ENCODE results near the gene MAPK14.
A peak's percentile ranks its signal among the peaks of the same experiment; 100 is the strongest.

The MAPK14 gene

GRCh38 chr6:36038120-36038876, 10.7 kb downstream of the MAPK14 start:
- DNase-seq, result peak; percentile 41

- DNase-seq, result no peak
Observed at GRCh38 chr6:36039112-36039511, 11.5 kb downstream of the MAPK14 start.

- DNase-seq, result no peak
Observed at GRCh38 chr6:36040958-36041357, 13.3 kb downstream of the MAPK14 start.

- no peak for DNase-seq
Observed at GRCh38 chr6:36042618-36043260, 15.1 kb downstream of the MAPK14 start.

- no peak for DNase-seq
Observed at GRCh38 chr6:36049582-36049981, 22.0 kb downstream of the MAPK14 start.

- DNase-seq, result no peak
Observed at GRCh38 chr6:36050305-36050704, 22.7 kb downstream of the MAPK14 start.

- no peak for DNase-seq
Observed at GRCh38 chr6:36050947-36051710, 23.5 kb downstream of the MAPK14 start.

- DNase-seq, result no peak
Observed at GRCh38 chr6:36052097-36052496, 24.5 kb downstream of the MAPK14 start.

- DNase-seq, result no peak
Observed at GRCh38 chr6:36053878-36054277, 26.3 kb downstream of the MAPK14 start.

- DNase-seq, result no peak
Observed at GRCh38 chr6:36054415-36054814, 26.8 kb downstream of the MAPK14 start.

- no peak for DNase-seq
Observed at GRCh38 chr6:36054956-36055355, 27.3 kb downstream of the MAPK14 start.

- no peak for DNase-seq
Observed at GRCh38 chr6:36056178-36056577, 28.6 kb downstream of the MAPK14 start.

GRCh38 chr6:36061236-36061635, 33.6 kb downstream of the MAPK14 start:
- DNase-seq, result no peak

GRCh38 chr6:36062247-36062646, 34.6 kb downstream of the MAPK14 start:
- DNase-seq, result no peak

GRCh38 chr6:36063318-36064060, 35.9 kb downstream of the MAPK14 start:
- DNase-seq, result no peak

GRCh38 chr6:36064770-36065396, 37.3 kb downstream of the MAPK14 start:
- no peak for DNase-seq

GRCh38 chr6:36065916-36066315, 38.3 kb downstream of the MAPK14 start:
- no peak for DNase-seq

GRCh38 chr6:36066817-36067216, 39.2 kb downstream of the MAPK14 start:
- no peak for DNase-seq

GRCh38 chr6:36067374-36068011, 39.9 kb downstream of the MAPK14 start:
- DNase-seq, result no peak

GRCh38 chr6:36068012-36068392, 40.4 kb downstream of the MAPK14 start:
- DNase-seq, result peak; percentile 11

- no peak for DNase-seq
Observed at GRCh38 chr6:36068586-36068985, 41.0 kb downstream of the MAPK14 start.

GRCh38 chr6:36069573-36069972, 42.0 kb downstream of the MAPK14 start:
- no peak for DNase-seq
